Spleen (tissue), 11 donors: ENCODE data around the gene RETREG1. TPM values are rescaled to one million over a fixed set of nuclear protein-coding genes. Genes with fewer than 3 reads are reported as not detected.

Source experiments
- DNase-seq: peaks from one replicate; pipeline ENCODE4 v3.0.0-alpha.2; 2020
- H3K27ac ChIP-seq, 8 donors: fragments of 200-600 bp; sonication (generic) in 7 of 8; 1 replicate in 4 of 8; 2 replicates in 4 of 8; pipeline versions ENCODE4 v1.5.0 to v1.8.0; 2016 to 2021; ENCODE audit warnings: inconsistent platforms in 4 of 8, mild to moderate bottlenecking in 4 of 8, moderate library complexity in 1 of 8
- H3K27me3 ChIP-seq, 7 donors: fragments of 200-600 bp; sonication (generic) in 6 of 7; replicated peaks in 1 of 7; 1 replicate in 4 of 7; 2 replicates in 3 of 7; pipeline versions ENCODE4 v1.5.0 to v1.8.0; 2016 to 2021; ENCODE audit warnings: inconsistent platforms in 3 of 7, mild to moderate bottlenecking in 1 of 7
- H3K36me3 ChIP-seq, 6 donors: fragments of 200-600 bp; sonication (generic) in 5 of 6; 1 replicate in 4 of 6; 2 replicates in 2 of 6; pipeline versions ENCODE4 v1.5.0 to v1.8.0; 2016 to 2021; ENCODE audit warnings: inconsistent platforms in 2 of 6
- H3K4me1 ChIP-seq, 6 donors: fragments of 200-600 bp; sonication (generic) in 5 of 6; 1 replicate in 3 of 6; 2 replicates in 3 of 6; pipeline versions ENCODE4 v1.5.0 to v1.8.0; 2016 to 2021; ENCODE audit warnings: inconsistent platforms in 3 of 6
- H3K4me3 ChIP-seq, 8 donors: fragments of 200-600 bp; sonication (generic) in 7 of 8; 1 replicate in 4 of 8; 2 replicates in 4 of 8; pipeline versions ENCODE4 v1.5.0 to v1.8.0; 2016 to 2021; ENCODE audit warnings: inconsistent platforms in 4 of 8, mild to moderate bottlenecking in 4 of 8, moderate library complexity in 2 of 8
- H3K9me3 ChIP-seq, 8 donors: fragments of 200-600 bp; sonication (generic) in 7 of 8; 1 replicate in 4 of 8; 2 replicates in 4 of 8; pipeline versions ENCODE4 v1.5.0 to v1.8.0; 2016 to 2021; ENCODE audit warnings: inconsistent platforms in 4 of 8
- CTCF ChIP-seq, 11 experiments: fragments of 200-600 bp in 7 of 11; fragments of 450-650 bp in 4 of 11; sonication (generic) in 4 of 11; IDR thresholded peaks in 8 of 11; conservative IDR thresholded peaks in 3 of 11; 1 replicate in 7 of 11; 2 replicates in 4 of 11; pipeline versions ENCODE4 v1.4.0 to v1.8.0; 2016 to 2021; ENCODE audit warnings: antibody characterized with exemption in 11 of 11, inconsistent platforms in 4 of 11, mild to moderate bottlenecking in 1 of 11
- POLR2A ChIP-seq, 3 donors: fragments of 450-650 bp; IDR thresholded peaks; one replicate each; pipeline ENCODE4 v1.5.1; 2017; ENCODE audit warnings: antibody characterized with exemption in 3 of 3, mild to moderate bottlenecking in 1 of 3
- POLR2AphosphoS5 ChIP-seq, 3 donors: sonication (generic); formaldehyde crosslinking; IDR thresholded peaks; one replicate each; pipeline ENCODE4 v1.5.1; 2017; ENCODE audit warnings: antibody characterized with exemption in 3 of 3
- WGBS, 5 donors: extraction: QIAGEN DNeasy Blood & Tissue Kit in 3 of 5; methylation state at CpG; one replicate each; pipeline versions ENCODE4 v1.1.5 to v1.1.7; 2013 to 2018; 5-methylcytosine and 5-hydroxymethylcytosine counted together
- intact Hi-C: fragments of 100-400 bp; cut with DNase I; formaldehyde crosslinking; loops from one replicate; pipeline ENCODE4 v1.15.0; 2023; ENCODE audit warnings: low total_unique reads
- polyA plus RNA-seq, 3 donors: library from polyadenylated mRNA; stranded (reverse); fragments of 200-250 nt; gene quantifications; one replicate each; pipeline ENCODE4 v1.2.1, GENCODE V29; 2013
- total RNA-seq, 7 donors: library from RNA; depleted of rRNA in 3 of 7; stranded (reverse); fragments of >200 nt in 3 of 7; fragmentation: NEBNext Ultra II Directional in 4 of 7; extraction: Animal tissue kit (Norgen Biotek cat#: 25700) in 4 of 7; gene quantifications; one replicate each; pipeline versions ENCODE4 v1.1.0 to v1.2.1, GENCODE V29; 2016 to 2021
- donor health status: healthy with polysubstance abuse.
- donor health status: DM: no; HTN: no; CAD: no; lungs with moderate emphysema.
- donor health status: DM: no; HTN: no; CAD: no.
- donor health status: Bipolar disorder and iron deficiency.
- donor health status: healthy.
- donor health status: DM: no; HTN: no; CAD: no.
- donor health status: DM: yes; HTN: yes; CAD: no.

The RETREG1 gene
- total and polyA plus RNA-seq, 10 donors: 2.5 to 9.0 (median 5.1) TPM

GRCh38 chr5:16600397-16600796 lies 16.4 kb downstream of the RETREG1 start:
- H3K4me3 ChIP-seq: no peak overlapping the region
- intact Hi-C loops: no loop called here
- H3K27me3 ChIP-seq: no peaks in the 10 kb centered on the region
- H3K36me3 ChIP-seq: no peaks in the 10 kb centered on the region
- H3K9me3 ChIP-seq: no peaks in the 10 kb centered on the region
- peak; percentile 81 for DNase-seq
- 2 to 10% (median 8%) methylated on average over 4 to 7 of the region's 7 CpGs for WGBS, 5 donors
- H3K27ac ChIP-seq: no peak overlapping the region
- H3K4me1 ChIP-seq: peaks cover 0 to 17% (median 9%) of the 10 kb centered on the region in 6 donors
- no peak for TF ChIP-seq CTCF (IDR thresholded peaks at IDR 0.05 in 8 of 11, conservative IDR thresholded peaks at IDR 0.05 in 3 of 11)
- peak in 1 of 3 donors; percentile 20 for TF ChIP-seq POLR2AphosphoS5 (IDR thresholded peaks at IDR 0.05)

- no peak overlapping the region for H3K4me3 ChIP-seq
- no peaks in the 10 kb centered on the region for H3K27me3 ChIP-seq
- no peaks in the 10 kb centered on the region for H3K9me3 ChIP-seq
- TF ChIP-seq CTCF (IDR thresholded peaks at IDR 0.05 in 8 of 11, conservative IDR thresholded peaks at IDR 0.05 in 3 of 11) (no peak), POLR2A (IDR thresholded peaks at IDR 0.05) (no peak)
- H3K27ac ChIP-seq: no peak overlapping the region
- H3K4me1 ChIP-seq: peaks cover 0 to 17% (median 9%) of the 10 kb centered on the region in 6 donors
- DNase-seq: no peak
- intact Hi-C loops: no loop called here
- 81 to 93% (median 90%) methylated on average over 10 of the region's 10 CpGs for WGBS, 5 donors
- H3K36me3 ChIP-seq: no peaks in the 10 kb centered on the region
These were observed 18.7 kb downstream of the RETREG1 start for GRCh38 chr5:16597946-16598694.

- Histone ChIP-seq H3K4me3 (no peak overlapping the region), H3K9me3 (no peaks in the 10 kb centered on the region), H3K27ac (no peak overlapping the region), H3K27me3 (no peaks in the 10 kb centered on the region), H3K4me1 (peaks cover 0 to 17% (median 9%) of the 10 kb centered on the region in 6 donors), H3K36me3 (no peaks in the 10 kb centered on the region)
- intact Hi-C loops: no loop called here
- TF ChIP-seq CTCF (IDR thresholded peaks at IDR 0.05 in 8 of 11, conservative IDR thresholded peaks at IDR 0.05 in 3 of 11): no peak
- no peak for TF ChIP-seq POLR2A (IDR thresholded peaks at IDR 0.05)
- no peak for TF ChIP-seq POLR2AphosphoS5 (IDR thresholded peaks at IDR 0.05)
- no peak for DNase-seq
- 87 to 93% (median 92%) methylated on average over 5 of the region's 5 CpGs for WGBS, 5 donors
These were observed 20.2 kb downstream of the RETREG1 start for GRCh38 chr5:16596581-16596940.

DNA sequence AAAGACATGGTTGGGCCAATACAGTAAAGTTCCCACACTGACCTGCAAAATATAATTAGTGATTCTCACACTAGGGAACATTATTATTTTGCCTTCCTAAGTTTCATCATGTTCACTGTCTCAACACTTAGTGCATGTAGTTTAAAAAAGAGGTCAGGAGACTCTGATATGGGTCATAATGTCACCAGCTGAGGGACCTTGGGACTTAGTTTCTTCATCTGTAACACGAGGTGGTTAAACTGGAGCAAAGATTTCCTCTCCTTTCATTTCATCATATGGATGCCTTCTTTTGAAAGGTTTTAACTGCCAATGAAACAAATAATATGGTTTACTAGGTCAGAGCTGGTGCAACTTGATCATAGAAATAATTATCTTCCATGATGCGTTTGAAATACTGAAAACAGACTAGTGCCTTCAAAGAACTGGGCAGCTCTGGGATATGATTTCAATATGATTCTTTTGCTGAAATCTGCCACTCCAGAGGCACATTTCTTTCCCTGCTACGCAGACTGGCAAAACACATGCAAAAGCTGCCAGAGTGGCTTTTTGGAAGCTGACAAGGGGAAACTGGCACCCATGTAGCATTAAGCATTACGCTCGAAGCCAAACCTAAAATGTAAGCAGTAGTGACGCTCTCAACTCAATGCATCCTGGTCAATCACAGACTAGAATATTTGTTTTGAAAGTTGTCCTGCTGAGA lies 20.8 kb downstream of the RETREG1 start:
- 79 to 87% (median 85%) methylated on average over 6 of the region's 6 CpGs for WGBS, 5 donors
- Histone ChIP-seq H3K36me3 (no peaks in the 10 kb centered on the region), H3K27me3 (no peaks in the 10 kb centered on the region), H3K4me3 (no peak overlapping the region), H3K9me3 (no peaks in the 10 kb centered on the region), H3K4me1 (peaks cover 0 to 14% (median 9%) of the 10 kb centered on the region in 6 donors), H3K27ac (no peak overlapping the region)
- DNase-seq: no peak
- intact Hi-C loops: no loop called here
- no peak for TF ChIP-seq CTCF (IDR thresholded peaks at IDR 0.05 in 8 of 11, conservative IDR thresholded peaks at IDR 0.05 in 3 of 11)
- TF ChIP-seq POLR2A (IDR thresholded peaks at IDR 0.05): no peak
- no peak for TF ChIP-seq POLR2AphosphoS5 (IDR thresholded peaks at IDR 0.05)
